Measurements from ENCODE around the gene LRP1B.

Gene LRP1B

DNA sequence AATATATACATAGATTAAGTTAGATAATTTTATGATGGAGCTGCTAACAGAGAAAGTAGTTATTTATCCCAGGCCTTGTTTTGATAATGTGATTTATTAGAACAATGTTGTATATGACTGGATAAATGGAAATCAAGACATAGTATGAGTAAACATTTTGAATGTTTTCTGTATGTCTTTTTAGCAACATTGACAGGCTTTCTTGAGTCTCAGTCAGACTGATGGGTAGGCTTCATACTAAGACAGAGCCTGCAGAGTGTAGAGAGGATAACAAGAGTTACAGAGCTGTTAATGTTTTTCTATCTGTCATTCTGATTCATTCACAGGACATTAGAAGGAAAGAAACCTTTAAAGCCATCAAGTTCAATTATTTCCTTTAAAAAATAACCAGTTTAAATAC, 478.5 kb downstream of the LRP1B start:
- DNase-seq, result no peak

- DNase-seq, result no peak
Observed at GRCh38 chr2:141647353-141647752, 483.5 kb downstream of the LRP1B start.

GRCh38 chr2:141641462-141641861, 489.4 kb downstream of the LRP1B start:
- DNase-seq, result no peak

- DNase-seq, result no peak
Observed at GRCh38 chr2:141639809-141640208, 491.0 kb downstream of the LRP1B start.

- no peak for DNase-seq
Observed at GRCh38 chr2:141633132-141633531, 497.7 kb downstream of the LRP1B start.

DNA sequence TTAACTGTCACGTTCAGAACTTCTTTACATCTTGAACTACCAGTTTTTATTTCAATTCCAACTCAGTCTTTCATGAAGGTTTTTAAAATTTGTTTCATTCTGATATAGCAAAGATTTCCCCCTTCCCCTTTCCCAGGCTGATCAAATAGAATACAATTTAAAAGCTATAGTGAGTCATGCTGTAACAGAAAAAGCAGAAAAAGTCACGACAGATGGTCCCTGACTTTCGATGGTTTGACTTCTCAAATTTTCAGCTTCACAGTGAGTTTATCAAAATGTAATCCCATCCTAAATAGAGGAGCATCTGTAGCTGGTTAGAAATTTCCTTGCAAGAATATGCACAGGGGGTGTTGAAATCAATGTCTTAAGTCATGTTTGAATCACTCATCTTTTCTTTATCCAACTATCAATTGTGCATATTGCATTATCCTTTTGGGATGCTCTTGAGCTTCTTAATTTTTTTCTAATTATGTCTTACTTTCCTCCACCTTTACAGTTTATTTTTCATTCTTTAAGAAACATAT, 500.3 kb downstream of the LRP1B start:
- peak; percentile 40 for DNase-seq

GRCh38 chr2:141620372-141620771, 510.4 kb downstream of the LRP1B start:
- DNase-seq, result no peak

GRCh38 chr2:141618457-141618856, 512.4 kb downstream of the LRP1B start:
- DNase-seq, result no peak

- no peak for DNase-seq
Observed at GRCh38 chr2:141611981-141612380, 518.8 kb downstream of the LRP1B start.

- DNase-seq, result no peak
Observed at GRCh38 chr2:141611176-141611571, 519.6 kb downstream of the LRP1B start.

GRCh38 chr2:141610564-141611175, 520.1 kb downstream of the LRP1B start:
- no peak for DNase-seq

GRCh38 chr2:141605163-141605562, 525.7 kb downstream of the LRP1B start:
- no peak for DNase-seq

DNA sequence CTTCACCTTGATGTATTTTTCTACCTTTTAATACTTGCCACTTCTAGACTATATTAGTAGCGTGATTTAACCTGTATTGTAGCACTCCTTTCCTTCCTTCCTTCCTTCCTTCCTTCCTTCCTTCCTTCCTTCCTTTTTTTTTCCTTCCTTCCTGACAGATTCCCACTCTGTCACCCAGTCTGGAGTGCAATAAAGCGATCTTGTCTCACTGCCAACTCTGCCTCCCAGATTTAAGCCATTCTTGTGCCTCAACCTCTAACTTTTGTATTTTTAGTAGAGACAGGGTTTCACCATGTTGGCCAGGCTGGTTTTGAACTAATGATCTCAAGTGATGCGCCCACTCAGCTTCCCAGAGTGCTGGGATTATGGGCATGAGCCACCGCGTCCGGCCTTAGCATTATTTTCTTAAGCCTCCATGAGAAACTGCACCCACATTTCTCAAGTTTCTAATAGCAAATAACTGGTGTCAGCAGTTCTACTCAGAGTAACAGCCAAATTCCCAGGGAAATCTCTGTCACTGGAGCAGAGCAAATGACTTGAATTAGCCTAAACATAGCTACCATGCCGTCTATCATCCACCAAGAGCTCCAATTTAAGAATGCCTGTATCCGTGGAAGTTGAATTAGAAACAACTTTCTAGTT, 529.2 kb downstream of the LRP1B start:
- no peak for DNase-seq

- no peak for DNase-seq
Observed at GRCh38 chr2:141599721-141600120, 531.1 kb downstream of the LRP1B start.

GRCh38 chr2:141598982-141599381, 531.8 kb downstream of the LRP1B start:
- DNase-seq, result no peak

- DNase-seq, result no peak
Observed at GRCh38 chr2:141595316-141595920, 535.4 kb downstream of the LRP1B start.

- no peak for DNase-seq
Observed at GRCh38 chr2:141591787-141592186, 539.0 kb downstream of the LRP1B start.

GRCh38 chr2:141590620-141591019, 540.2 kb downstream of the LRP1B start:
- no peak for DNase-seq

- DNase-seq, result peak; percentile 58
Observed at GRCh38 chr2:141589314-141589713, 541.5 kb downstream of the LRP1B start.

DNA sequence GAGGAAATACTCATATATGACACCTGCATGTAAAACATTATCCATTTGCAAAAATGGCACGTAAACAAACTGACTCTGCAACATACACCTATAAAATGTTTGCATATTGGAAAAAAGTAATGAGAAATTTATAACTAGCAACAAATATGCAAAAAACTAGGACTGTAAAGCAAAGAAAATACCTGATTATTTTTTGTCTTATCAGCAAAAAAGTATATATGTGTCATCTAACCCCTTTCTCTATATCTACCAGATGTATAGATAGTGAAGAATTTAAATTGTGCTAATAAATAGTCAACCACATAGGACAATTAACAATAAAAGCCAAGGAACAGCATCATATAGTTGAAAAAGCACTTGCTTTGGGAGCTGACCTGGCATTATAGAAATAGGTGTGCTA, 543.8 kb downstream of the LRP1B start:
- no peak for DNase-seq

DNA sequence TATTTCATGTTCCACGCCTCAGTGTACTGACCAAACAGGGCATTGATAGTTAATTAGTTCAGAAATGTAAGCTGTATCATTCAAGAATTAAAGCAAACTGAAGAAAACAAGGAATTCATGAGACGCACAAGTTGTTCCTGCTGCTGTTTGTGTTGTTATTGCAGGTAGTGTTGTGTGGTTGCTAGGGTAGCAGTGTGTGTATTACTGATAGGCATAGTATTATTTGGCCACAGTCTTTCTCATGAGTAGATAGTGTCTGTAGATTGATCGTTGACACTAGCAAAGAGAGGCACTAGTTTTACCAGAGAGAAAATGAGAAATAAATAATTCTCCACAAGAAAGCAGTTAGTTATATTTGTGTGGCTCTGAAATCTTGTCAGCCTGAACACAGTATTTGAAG, 548.6 kb downstream of the LRP1B start:
- no peak for DNase-seq

GRCh38 chr2:141579071-141579470, 551.7 kb downstream of the LRP1B start:
- DNase-seq, result no peak

GRCh38 chr2:141570474-141571131, 560.2 kb downstream of the LRP1B start:
- no peak for DNase-seq

DNA sequence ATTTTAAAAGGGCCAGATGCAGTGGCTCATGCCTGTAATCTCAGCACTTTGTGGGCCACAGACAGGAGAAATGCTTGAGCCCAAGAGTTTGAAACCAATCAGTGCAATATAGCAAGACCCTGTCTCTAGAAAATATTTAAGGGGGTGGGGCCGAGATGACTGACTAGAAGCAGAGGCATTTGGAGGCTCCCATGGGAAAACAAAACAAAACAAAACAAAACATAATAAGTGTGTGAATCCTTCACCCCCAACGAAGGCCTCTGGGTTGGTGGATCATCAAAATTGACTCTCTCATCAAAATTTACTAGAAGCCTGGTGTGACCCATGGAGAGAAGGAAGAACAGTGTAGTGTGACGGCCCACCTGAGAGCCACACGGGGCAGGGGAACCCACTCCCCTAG, 560.9 kb downstream of the LRP1B start:
- no peak for DNase-seq

Measured in MV-4-11 (cell line).